Caco-2 (cell line): ENCODE data around the gene IRF2BP1. TPM values are rescaled to one million over a fixed set of nuclear protein-coding genes. Genes with fewer than 3 reads are reported as not detected.

Source experiments
- BruUV-seq: library from RNA; stranded (reverse); fragments of 400-500 nt; replicated peaks from 2 replicates; lab custom pipeline; 2021; lab: Mats Ljungman, UMichigan
- CTCF ChIA-PET: fragments of 300-600 bp; sonication (Branson Sonifier 250); formaldehyde crosslinking; loops from one replicate; lab custom pipeline; 2022; ENCODE audit warnings: antibody characterized with exemption; lab: Charles Lee
- POLR2A ChIA-PET: fragments of 300-600 bp; sonication (Branson Sonifier 250); formaldehyde crosslinking; loops from one replicate; lab custom pipeline; 2022; ENCODE audit warnings: antibody characterized with exemption; lab: Charles Lee
- DNase-seq, 2 experiments: peaks; one replicate each; pipeline versions ENCODE4 v3.0.0 to v3.0.0-alpha.2; 2020 to 2022
- H3K27me3 ChIP-seq: replicated peaks from 2 replicates; pipeline ENCODE4 v1.6.0; 2011; ENCODE audit warnings: low read length; ENCODE audit not compliant: control insufficient read depth, insufficient read depth
- H3K36me3 ChIP-seq: 2 replicates; pipeline ENCODE4 v1.5.1; 2011; ENCODE audit warnings: low read length; ENCODE audit not compliant: control insufficient read depth, insufficient read depth
- H3K4me1 ChIP-seq: fragments of 250-450 bp; sonication (Bioruptor Pico); 2 replicates; pipeline ENCODE4 v1.5.1; 2020; ENCODE audit warnings: mild to moderate bottlenecking
- H3K4me3 ChIP-seq: 2 replicates; pipeline ENCODE4 v1.5.1; 2011; ENCODE audit warnings: low read depth, mild to moderate bottlenecking, control low read depth, low read length
- H3K9me3 ChIP-seq: fragments of 250-450 bp; sonication (Bioruptor Pico); 2 replicates; pipeline ENCODE4 v1.5.1; 2020; ENCODE audit warnings: mild to moderate bottlenecking, moderate library complexity
- H3K27ac Mint-ChIP-seq: one replicate; pipeline ENCODE4 v1.8.0; 2022; ENCODE audit warnings: mixed read lengths; ENCODE audit not compliant: unreplicated experiment
- H3K27me3 Mint-ChIP-seq: one replicate; pipeline ENCODE4 v1.8.0; 2022; ENCODE audit warnings: mixed read lengths; ENCODE audit not compliant: insufficient read depth, unreplicated experiment
- H3K36me3 Mint-ChIP-seq: one replicate; pipeline ENCODE4 v1.8.0; 2022; ENCODE audit warnings: mild to moderate bottlenecking, mixed read lengths; ENCODE audit not compliant: insufficient read depth, unreplicated experiment
- H3K4me1 Mint-ChIP-seq: one replicate; pipeline ENCODE4 v1.8.0; 2022; ENCODE audit warnings: low read depth, mixed read lengths; ENCODE audit not compliant: unreplicated experiment
- H3K4me3 Mint-ChIP-seq: one replicate; pipeline ENCODE4 v1.8.0; 2022; ENCODE audit warnings: mild to moderate bottlenecking, moderate library complexity, mixed read lengths; ENCODE audit not compliant: unreplicated experiment
- H3K9me3 Mint-ChIP-seq: one replicate; pipeline ENCODE4 v1.8.0; 2022; ENCODE audit warnings: mixed read lengths; ENCODE audit not compliant: unreplicated experiment
- intact Hi-C: fragments of 100-400 bp; cut with micrococcal nuclease; formaldehyde crosslinking; loops from one replicate; pipeline ENCODE4 v1.10.0; 2022; ENCODE audit not compliant: unreplicated experiment
- total RNA-seq: library from RNA; stranded (reverse); gene quantifications from 2 replicates; pipeline ENCODE4 v1.2.3, GENCODE V29; 2022
- TF ChIP-seq, protein P1 (sequence below), 2 experiments: fragments of 200-600 bp in 1 of 2; IDR thresholded peaks; 1 replicate in 1 of 2; 2 replicates in 1 of 2; pipeline versions ENCODE4 v1.5.1 to v1.8.0; 2011 to 2022; ENCODE audit warnings: antibody characterized with exemption in 1 of 2, control low read depth in 1 of 2, inconsistent platforms in 1 of 2, low read depth in 1 of 2, low read length in 1 of 2, mild to moderate bottlenecking in 1 of 2, moderate library complexity in 1 of 2; ENCODE audit not compliant: insufficient read depth in 1 of 2, severe bottlenecking in 1 of 2, unreplicated experiment in 1 of 2

IRF2BP1 gene
- total RNA-seq, 1 experiment from 2014 or later, result 27.6 TPM

DNA sequence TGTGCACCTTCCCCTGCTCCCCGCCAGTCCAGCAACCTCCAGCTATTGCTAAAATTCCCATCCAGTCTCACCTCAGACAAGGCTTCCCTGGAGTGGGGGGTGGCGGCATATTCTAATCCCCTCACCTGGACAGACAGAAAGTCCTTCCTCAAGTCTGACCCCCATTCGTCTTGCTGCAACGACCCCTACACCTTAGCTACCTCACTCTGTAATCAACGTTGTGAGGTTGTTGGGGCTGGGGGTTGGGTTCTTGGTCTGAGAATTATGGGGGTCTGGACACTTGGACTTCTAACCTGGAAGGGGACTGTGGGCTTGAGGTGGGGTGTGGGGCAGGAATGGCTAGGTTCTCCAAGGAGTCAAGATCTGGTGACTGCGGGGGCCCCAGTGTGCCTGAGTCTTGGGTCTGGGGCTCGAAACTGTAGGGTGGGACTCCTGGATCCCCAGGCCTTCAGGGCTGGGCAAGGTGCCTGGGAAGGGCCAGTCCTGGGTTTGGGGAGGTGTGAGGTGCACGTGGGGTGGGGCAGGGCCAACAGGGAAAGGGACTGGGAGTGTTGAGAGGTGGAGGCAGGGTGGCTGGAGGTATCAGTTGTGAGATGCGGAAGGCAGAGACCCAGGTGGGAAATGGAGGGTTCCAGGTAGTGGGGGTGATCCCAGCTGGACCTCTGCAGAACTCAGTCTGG lies 20.5 kb downstream of the IRF2BP1 start:
- no peaks in the 10 kb centered on the region for H3K27me3 ChIP-seq
- no peaks in the 10 kb centered on the region for H3K36me3 ChIP-seq
- peak overlapping the region; percentile 98 for H3K4me3 Mint-ChIP-seq
- DNase-seq, result no peak
- intact Hi-C loops, result no loop called here
- H3K27me3 Mint-ChIP-seq, result no peaks in the 10 kb centered on the region
- no peaks in the 10 kb centered on the region for H3K4me1 ChIP-seq
- POLR2A ChIA-PET, result interaction anchor here (0.5 to 2.9 kb wide), 3 partner anchors 14 to 22 kb away, joined by 6 to 84 read pairs (median 12); no protein-coding TSS in a partner anchor
- no peaks in the 10 kb centered on the region for H3K9me3 Mint-ChIP-seq
- peaks cover 14% of the 10 kb centered on the region for H3K4me1 Mint-ChIP-seq
- no TSS peak for BruUV-seq
- peaks cover 45% of the 10 kb centered on the region for H3K36me3 Mint-ChIP-seq
- CTCF ChIA-PET, result interaction anchor here (1.5 to 3.6 kb wide), 4 partner anchors 16 to 144 kb away, joined by 5 to 86 read pairs (median 22); partner anchors contain the start of gene IRF2BP1
- peak overlapping the region; percentile 37 for H3K27ac Mint-ChIP-seq
- no peaks in the 10 kb centered on the region for H3K9me3 ChIP-seq
- peak overlapping the region; percentile 60 for H3K4me3 ChIP-seq
- TF ChIP-seq, protein P1, sequence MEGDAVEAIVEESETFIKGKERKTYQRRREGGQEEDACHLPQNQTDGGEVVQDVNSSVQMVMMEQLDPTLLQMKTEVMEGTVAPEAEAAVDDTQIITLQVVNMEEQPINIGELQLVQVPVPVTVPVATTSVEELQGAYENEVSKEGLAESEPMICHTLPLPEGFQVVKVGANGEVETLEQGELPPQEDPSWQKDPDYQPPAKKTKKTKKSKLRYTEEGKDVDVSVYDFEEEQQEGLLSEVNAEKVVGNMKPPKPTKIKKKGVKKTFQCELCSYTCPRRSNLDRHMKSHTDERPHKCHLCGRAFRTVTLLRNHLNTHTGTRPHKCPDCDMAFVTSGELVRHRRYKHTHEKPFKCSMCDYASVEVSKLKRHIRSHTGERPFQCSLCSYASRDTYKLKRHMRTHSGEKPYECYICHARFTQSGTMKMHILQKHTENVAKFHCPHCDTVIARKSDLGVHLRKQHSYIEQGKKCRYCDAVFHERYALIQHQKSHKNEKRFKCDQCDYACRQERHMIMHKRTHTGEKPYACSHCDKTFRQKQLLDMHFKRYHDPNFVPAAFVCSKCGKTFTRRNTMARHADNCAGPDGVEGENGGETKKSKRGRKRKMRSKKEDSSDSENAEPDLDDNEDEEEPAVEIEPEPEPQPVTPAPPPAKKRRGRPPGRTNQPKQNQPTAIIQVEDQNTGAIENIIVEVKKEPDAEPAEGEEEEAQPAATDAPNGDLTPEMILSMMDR (IDR thresholded peaks at IDR 0.05; ENCODE audit: insufficient read depth in 1 of 2, low read depth in 1 of 2, low read length in 1 of 2, severe bottlenecking in 1 of 2, unreplicated experiment in 1 of 2), result no peak

DNA sequence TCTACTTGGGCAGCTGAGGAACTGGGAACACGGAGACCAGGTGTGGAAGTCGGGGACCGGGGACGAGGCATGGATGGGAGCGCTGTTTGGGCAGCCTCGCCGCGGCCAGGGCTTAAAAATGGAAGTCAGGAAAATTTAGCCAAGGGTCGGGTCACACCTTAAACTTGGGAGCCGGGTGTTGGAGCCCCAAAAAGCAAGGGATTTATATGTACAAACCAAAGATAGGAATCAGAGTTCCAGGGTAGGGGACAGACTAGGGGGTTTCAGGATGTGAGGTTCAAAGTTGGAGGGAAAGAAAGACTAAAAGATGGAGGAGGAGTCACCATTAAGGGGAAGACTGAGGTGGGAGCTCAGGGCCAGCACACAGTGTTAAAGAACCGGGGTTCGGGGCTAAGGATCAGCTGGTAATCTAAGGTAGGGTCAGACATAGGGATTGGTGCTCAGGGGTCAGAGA lies 21.3 kb downstream of the IRF2BP1 start:
- H3K4me3 ChIP-seq, result peak overlapping the region; percentile 60
- H3K36me3 ChIP-seq, result no peaks in the 10 kb centered on the region
- Mint-ChIP-seq H3K4me3 (peak overlapping the region; percentile 98), H3K36me3 (peaks cover 53% of the 10 kb centered on the region), H3K4me1 (peaks cover 14% of the 10 kb centered on the region), H3K9me3 (no peaks in the 10 kb centered on the region), H3K27ac (peak overlapping the region; percentile 95), H3K27me3 (no peaks in the 10 kb centered on the region)
- no peaks in the 10 kb centered on the region for H3K27me3 ChIP-seq
- ChIA-PET CTCF (interaction anchor here (0.6 to 3.6 kb wide), 11 partner anchors 8 to 224 kb away, joined by 3 to 86 read pairs (median 5); partner anchors contain the start of genes IRF2BP1 and SIX5), POLR2A (interaction anchor here (0.5 to 2.9 kb wide), 5 partner anchors 15 to 38 kb away, joined by 6 to 84 read pairs (median 19); partner anchors contain the start of genes IRF2BP1 and MYPOP)
- intact Hi-C loops, result no loop called here
- H3K9me3 ChIP-seq, result no peaks in the 10 kb centered on the region
- TF ChIP-seq, protein P1 (IDR thresholded peaks at IDR 0.05; ENCODE audit: insufficient read depth in 1 of 2, low read depth in 1 of 2, low read length in 1 of 2, severe bottlenecking in 1 of 2, unreplicated experiment in 1 of 2), result no peak
- H3K4me1 ChIP-seq, result no peaks in the 10 kb centered on the region
- no TSS peak for BruUV-seq
- DNase-seq, result no peak

DNA sequence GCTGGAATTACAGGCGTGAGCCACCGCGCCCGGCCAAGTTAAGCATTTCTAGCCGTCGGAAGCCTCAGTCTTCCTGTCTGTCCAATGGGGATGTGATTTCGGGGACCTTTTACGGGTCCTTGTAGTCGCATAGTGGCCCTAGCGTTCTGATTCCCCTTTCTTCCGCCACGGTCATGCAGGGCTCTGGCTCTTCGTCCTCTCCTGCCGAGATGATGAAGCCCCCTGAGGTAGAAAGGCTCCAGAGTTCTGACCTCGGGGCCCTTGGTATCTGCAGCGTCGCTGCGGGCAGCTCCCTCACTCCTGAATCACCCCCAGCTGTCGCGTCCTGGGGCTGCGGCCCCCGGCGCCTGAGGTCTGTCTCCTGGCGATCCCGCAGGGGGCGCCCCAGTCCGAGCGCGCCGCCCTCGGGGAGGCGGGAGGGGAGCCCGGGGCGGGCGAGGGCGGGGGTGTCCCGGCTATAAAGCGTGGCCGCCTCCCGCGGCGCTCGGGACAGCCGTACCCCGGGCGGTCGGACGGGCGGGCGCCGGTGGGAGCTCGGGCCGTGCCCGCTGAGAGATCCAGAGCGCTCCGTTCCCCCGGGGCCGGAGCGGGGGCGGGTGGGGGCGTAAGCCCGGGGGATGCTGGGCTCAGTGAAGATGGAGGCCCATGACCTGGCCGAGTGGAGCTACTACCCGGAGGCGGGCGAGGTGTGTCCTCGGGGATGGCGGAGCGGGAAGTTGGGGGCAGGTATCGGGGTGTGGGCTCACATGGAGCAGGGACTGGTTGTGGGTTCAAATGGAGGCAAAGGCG lies 21.9 kb downstream of the IRF2BP1 start, which contains the start of gene FOXA3:
Gene FOXA3 (plus strand): TSS at position 487 of the 789 bp plus-strand sequence. CDS start 131 bp downstream, at position 618.
- no TSS peak for BruUV-seq
- ChIA-PET CTCF (interaction anchor here (0.6 to 3.6 kb wide), 25 partner anchors 8 to 793 kb away, joined by 3 to 86 read pairs (median 5); partner anchors contain the start of genes CCDC61, DMWD, IRF2BP1 and MYPOP), POLR2A (interaction anchor here (0.5 to 2.9 kb wide), 17 partner anchors 10 to 1975 kb away, joined by 3 to 84 read pairs (median 4); partner anchors contain the start of genes CCDC61, DMPK, DMWD and IRF2BP1)
- no peaks in the 10 kb centered on the region for H3K27me3 Mint-ChIP-seq
- peak within 1 kb of the TSS; percentile 60 for H3K4me3 ChIP-seq
- peak; percentile 72 to 87 for DNase-seq
- H3K4me3 Mint-ChIP-seq, result peak within 1 kb of the TSS; percentile 98
- peaks cover 55% of the 10 kb centered on the region for H3K36me3 Mint-ChIP-seq
- H3K9me3 ChIP-seq, result no peaks in the 10 kb centered on the region
- peaks cover 14% of the 10 kb centered on the region for H3K4me1 Mint-ChIP-seq
- peak within 1 kb of the TSS; percentile 95 for H3K27ac Mint-ChIP-seq
- H3K4me1 ChIP-seq, result no peaks in the 10 kb centered on the region
- TF ChIP-seq, protein P1 (IDR thresholded peaks at IDR 0.05; ENCODE audit: insufficient read depth in 1 of 2, low read depth in 1 of 2, low read length in 1 of 2, severe bottlenecking in 1 of 2, unreplicated experiment in 1 of 2), result peak; percentile 70 to 79
- peaks cover 1% of the 10 kb centered on the region; the same call in 1 of the 2 replicates for H3K36me3 ChIP-seq
- no peaks in the 10 kb centered on the region for H3K27me3 ChIP-seq
- intact Hi-C loops, result loop anchor here (1.0 to 2.0 kb wide), 4 partner anchors 18 to 133 kb away; partner anchors contain the start of genes CCDC61 and FBXO46
- no peaks in the 10 kb centered on the region for H3K9me3 Mint-ChIP-seq
